GM18909 (cell line): Measurements from ENCODE around the gene CDC42BPB.

Source experiments
- ATAC-seq: cut with Tn5 transposase; IDR thresholded peaks from one replicate; pipeline ENCODE4 v1.9.1; 2021; ENCODE audit warnings: mild to moderate bottlenecking; ENCODE audit not compliant: unreplicated experiment, poor library complexity

CDC42BPB gene

DNA sequence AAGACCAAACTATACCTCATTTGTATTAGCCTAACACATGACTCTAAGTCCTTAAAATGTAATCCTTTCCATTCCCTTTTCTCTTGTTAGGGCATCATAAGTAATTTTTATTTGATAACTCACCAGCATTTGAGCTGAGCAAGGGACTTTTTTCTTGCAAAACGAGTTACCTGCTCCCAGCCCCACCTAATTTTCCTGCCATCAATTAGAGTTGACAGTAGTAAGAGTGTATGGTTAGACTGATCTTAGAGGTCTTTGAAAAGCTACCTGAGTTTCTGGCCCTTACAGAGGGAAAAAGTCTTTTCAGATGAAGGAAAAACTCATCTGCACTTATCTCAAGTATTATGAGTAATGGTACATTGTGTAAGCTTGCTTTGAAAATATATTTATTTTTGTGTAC, 168.6 kb downstream of the CDC42BPB start:
- no peak for ATAC-seq

DNA sequence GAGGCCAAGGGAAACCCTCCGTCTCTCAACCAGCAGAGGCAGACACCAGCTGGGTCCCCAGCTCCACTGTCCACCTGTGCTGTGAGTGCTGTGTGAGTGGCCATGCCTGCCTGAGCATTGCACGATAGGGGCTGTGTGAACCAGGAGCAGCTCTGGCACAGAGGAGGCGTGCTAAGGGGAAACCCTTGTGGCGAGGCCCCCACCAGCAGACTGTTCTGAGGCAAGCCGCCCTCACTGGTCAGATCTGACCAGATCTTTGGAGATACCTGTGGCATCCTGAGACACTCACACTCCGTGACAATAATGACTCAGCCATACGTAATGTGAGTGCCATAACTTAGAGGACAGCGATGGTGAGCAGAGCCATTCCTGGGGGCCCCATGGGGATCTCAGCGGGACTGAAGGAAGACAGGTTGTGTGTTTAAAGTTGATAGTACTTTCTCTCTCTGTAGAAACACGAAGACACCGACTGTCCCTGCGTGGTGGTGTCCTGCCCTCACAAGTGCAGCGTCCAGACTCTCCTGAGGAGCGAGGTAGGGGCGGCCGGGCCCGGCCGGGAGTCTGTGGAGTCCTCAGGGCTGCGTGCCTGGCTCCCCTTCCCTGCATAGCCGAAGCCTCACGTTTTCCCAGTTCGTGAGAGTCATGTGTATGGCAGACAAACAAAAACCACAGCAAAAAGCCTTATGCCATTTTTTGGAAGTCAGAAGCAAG, 171.5 kb downstream of the CDC42BPB start:
- ATAC-seq, result no peak

DNA sequence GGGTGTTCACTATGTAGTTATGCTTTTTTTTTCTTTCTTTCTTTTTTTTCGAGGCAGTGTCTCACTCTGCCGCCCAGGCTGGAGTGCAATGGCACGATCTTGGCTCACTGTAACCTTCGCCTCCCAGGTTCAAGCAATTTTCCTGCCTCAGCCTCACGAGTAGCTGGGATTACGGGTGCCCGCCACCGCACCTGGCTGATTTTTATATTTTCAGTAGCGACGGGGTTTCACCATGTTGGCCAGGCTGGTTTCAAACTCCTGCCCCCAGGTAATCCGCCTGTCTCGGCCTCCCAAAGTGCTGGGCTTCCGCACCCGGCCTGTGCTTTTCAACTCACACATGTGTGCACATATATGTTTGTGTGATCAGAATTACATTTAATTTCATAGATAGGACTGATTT, 173.8 kb downstream of the CDC42BPB start:
- ATAC-seq, result no peak

DNA sequence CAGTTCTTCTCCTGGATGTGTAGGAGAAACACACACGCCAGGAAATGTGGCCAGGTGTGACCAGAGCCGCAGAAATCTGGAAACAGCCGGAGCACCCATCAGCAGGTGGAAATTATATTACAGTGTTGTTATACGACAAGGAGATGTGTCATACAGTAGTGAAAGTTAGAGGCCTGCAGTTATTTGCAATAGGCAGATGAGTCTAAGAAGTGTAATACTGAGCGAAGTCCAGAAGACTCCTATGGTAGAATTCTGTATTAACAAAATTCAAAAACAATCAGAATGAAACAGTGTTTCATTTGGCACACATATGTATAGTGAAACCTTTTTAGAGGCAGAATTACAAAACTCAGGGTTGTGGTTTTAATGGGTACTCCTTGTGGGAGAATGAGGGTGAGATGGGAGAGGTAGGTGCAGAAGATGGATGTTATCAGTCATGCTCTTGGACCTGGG, 174.2 kb downstream of the CDC42BPB start:
- no peak for ATAC-seq
